HepG2 (cell line): ENCODE results near the gene ZNF174. TPM values are rescaled to one million over a fixed set of nuclear protein-coding genes. Genes with fewer than 3 reads are reported as not detected.

Experiments used
- ARID5B ChIP-seq: IDR thresholded peaks from 2 replicates; pipeline ENCODE4 v1.4.0; 2020; ENCODE audit warnings: mild to moderate bottlenecking, missing genetic modification reagents
- ATAD3A ChIP-seq: sonication (generic); formaldehyde crosslinking; IDR thresholded peaks from 2 replicates; pipeline ENCODE4 v1.4.0; 2020; ENCODE audit warnings: missing genetic modification reagents
- E2F1 ChIP-seq: sonication (generic); formaldehyde crosslinking; IDR thresholded peaks from 2 replicates; pipeline ENCODE4 v1.5.0; 2020; ENCODE audit warnings: missing genetic modification reagents
- EED ChIP-seq: sonication (generic); formaldehyde crosslinking; IDR thresholded peaks from 2 replicates; pipeline ENCODE4 v1.5.0; 2020; ENCODE audit warnings: mild to moderate bottlenecking, missing genetic modification reagents
- HDAC2 ChIP-seq: sonication (generic); formaldehyde crosslinking; IDR thresholded peaks from 2 replicates; pipeline ENCODE4 v1.4.0; 2020; ENCODE audit warnings: missing genetic modification reagents
- HNF1B ChIP-seq: sonication (generic); formaldehyde crosslinking; IDR thresholded peaks from 2 replicates; pipeline ENCODE4 v1.5.1; 2020; ENCODE audit warnings: mild to moderate bottlenecking, moderate library complexity, missing genetic modification reagents
- KDM3A ChIP-seq: IDR thresholded peaks from 2 replicates; pipeline ENCODE4 v1.6.1; 2018; ENCODE audit warnings: low read depth, missing compliant biosample characterization
- KLF13 ChIP-seq: sonication (generic); formaldehyde crosslinking; IDR thresholded peaks from 2 replicates; pipeline ENCODE4 v1.4.0; 2020; ENCODE audit warnings: mild to moderate bottlenecking, missing genetic modification reagents
- MTF2 ChIP-seq: sonication (generic); formaldehyde crosslinking; IDR thresholded peaks from 2 replicates; pipeline ENCODE4 v1.5.0; 2020; ENCODE audit warnings: missing genetic modification reagents, borderline replicate concordance
- NFYC ChIP-seq: IDR thresholded peaks from 2 replicates; pipeline ENCODE4 v1.6.1; 2016; ENCODE audit warnings: missing genetic modification reagents, missing compliant biosample characterization
- NR2F2 ChIP-seq: IDR thresholded peaks from 2 replicates; pipeline ENCODE4 v1.6.1; 2012; ENCODE audit warnings: low read depth, inconsistent platforms, borderline replicate concordance
- POGK ChIP-seq: sonication (generic); formaldehyde crosslinking; conservative IDR thresholded peaks from 2 replicates; pipeline ENCODE4 v1.8.0; 2022; ENCODE audit warnings: mild to moderate bottlenecking, moderate library complexity, missing genetic modification reagents
- PRMT3 ChIP-seq: sonication (generic); formaldehyde crosslinking; IDR thresholded peaks from 2 replicates; pipeline ENCODE4 v1.8.1; 2022; ENCODE audit warnings: low read depth, mild to moderate bottlenecking, moderate library complexity, missing genetic modification reagents, borderline replicate concordance
- RCOR2 ChIP-seq: IDR thresholded peaks from 2 replicates; pipeline ENCODE4 v1.6.1; 2016; ENCODE audit warnings: missing biosample characterization, missing genetic modification reagents
- SATB2 ChIP-seq: sonication (generic); formaldehyde crosslinking; IDR thresholded peaks from 2 replicates; pipeline ENCODE4 v1.5.0; 2020; ENCODE audit warnings: missing genetic modification reagents
- TCF7 ChIP-seq: sonication (generic); IDR thresholded peaks from 2 replicates; pipeline ENCODE4 v1.6.1; 2016; ENCODE audit warnings: antibody characterized with exemption, low read depth
- ZMYM2 ChIP-seq: sonication (generic); formaldehyde crosslinking; IDR thresholded peaks from 2 replicates; pipeline ENCODE4 v1.8.0; 2022; ENCODE audit warnings: mild to moderate bottlenecking, missing genetic modification reagents
- ZNF570 ChIP-seq: sonication (generic); formaldehyde crosslinking; IDR thresholded peaks from 2 replicates; pipeline ENCODE4 v1.4.0; 2020; ENCODE audit warnings: mild to moderate bottlenecking, missing genetic modification reagents, borderline replicate concordance
- ZNF891 ChIP-seq: sonication (generic); formaldehyde crosslinking; IDR thresholded peaks from 2 replicates; pipeline ENCODE4 v1.5.0; 2020; ENCODE audit warnings: mild to moderate bottlenecking, missing genetic modification reagents
- ZXDC ChIP-seq: sonication (generic); formaldehyde crosslinking; IDR thresholded peaks from 2 replicates; pipeline ENCODE4 v1.5.0; 2020; ENCODE audit warnings: mild to moderate bottlenecking, missing genetic modification reagents
- polyA plus RNA-seq, 8 experiments: library from polyadenylated mRNA; depleted of rRNA in 3 of 8; stranded (reverse) in 7 of 8; unstranded in 1 of 8; fragments of >200 nt; fragmentation: Illumina TruSeq in 4 of 8; extraction: Trizol in 4 of 8; gene quantifications; 2 replicates each; pipeline versions ENCODE4 v1.2.1 to v1.2.3, GENCODE V29; 2011 to 2016; ENCODE audit warnings: low read depth in 4 of 8, missing spikeins in 1 of 8, mixed read lengths in 1 of 8; ENCODE audit not compliant: insufficient read depth in 1 of 8
- total RNA-seq, 5 experiments: library from RNA; depleted of rRNA; stranded (reverse); fragments of >200 nt; fragmentation: Illumina TruSeq; extraction: Trizol; gene quantifications; 2 replicates each; pipeline ENCODE4 v1.2.3, GENCODE V29; 2016; ENCODE audit warnings: low read depth in 1 of 5

Gene ZNF174
- total and polyA plus RNA-seq, 2 of the 13 experiments (the other 11 are each of a cell fraction or from before 2014, with no cell fraction given) = 8.3 to 10.6 TPM

- TF ChIP-seq ZXDC (CRISPR knock-in tag) (no peak), ZNF570 (CRISPR knock-in tag) (no peak), KDM3A (no peak), POGK (peak; percentile 31; the same call in 1 of the 2 replicates), KLF13 (CRISPR knock-in tag) (no peak), SATB2 (CRISPR knock-in tag) (no peak), HDAC2 (CRISPR knock-in tag) (peak; percentile 27; the same call in 1 of the 2 replicates), HNF1B (peak; percentile 97), NR2F2 (no peak; the same call in 1 of the 2 replicates), NFYC (CRISPR knock-in tag) (no peak), TCF7 (no peak), ATAD3A (CRISPR knock-in tag) (no peak), RCOR2 (CRISPR knock-in tag) (no peak), MTF2 (no peak), E2F1 (CRISPR knock-in tag) (peak; percentile 47; the same call in 1 of the 2 replicates), ARID5B (peak; percentile 77), PRMT3 (CRISPR knock-in tag) (no peak), ZMYM2 (CRISPR knock-in tag) (no peak), ZNF891 (CRISPR knock-in tag) (no peak), EED (no peak)
Observed at GRCh38 chr16:3458852-3459361, 57.9 kb downstream of the ZNF174 start (continued).
